IMR-90 (cell line): Measurements from ENCODE around the gene PLOD1. TPM values are rescaled to one million over a fixed set of nuclear protein-coding genes. Genes with fewer than 3 reads are reported as not detected.

Source experiments
- ATAC-seq: fragments of 200-7000 bp; cut with Tn5 transposase; 2 replicates; pipeline ENCODE4 v1.9.1; 2020; ENCODE audit warnings: low read depth, mild to moderate bottlenecking, moderate library complexity
- BruUV-seq: library from RNA; stranded (reverse); fragments of 400-500 nt; replicated peaks from 2 replicates; lab custom pipeline; 2021; lab: Mats Ljungman, UMichigan
- CTCF ChIA-PET: fragments of 300-600 bp; formaldehyde crosslinking; extraction: SDS; loops from one replicate; lab custom pipeline; 2021; ENCODE audit warnings: antibody characterized with exemption; lab: Yijun Ruan, JAX
- POLR2A ChIA-PET: fragments of 300-600 bp; sonication (Branson Sonifier 250); formaldehyde crosslinking; loops from one replicate; lab custom pipeline; 2022; ENCODE audit warnings: antibody characterized with exemption; ENCODE audit not compliant: unreplicated experiment; lab: Charles Lee
- DNase-seq: peaks from one replicate; pipeline ENCODE4 v3.0.0; 2013
- H2AFZ ChIP-seq: replicated peaks from 2 replicates; pipeline ENCODE3; 2013; ENCODE audit warnings: low read length, mild to moderate bottlenecking; ENCODE audit not compliant: poor library complexity
- H2AK5ac ChIP-seq: 2 replicates; pipeline ENCODE4 v1.6.1; 2013; ENCODE audit warnings: low read depth, low read length, inconsistent platforms
- H2AK9ac ChIP-seq: replicated peaks from 2 replicates; pipeline ENCODE3; 2013; ENCODE audit warnings: mild to moderate bottlenecking, low read depth, low read length, moderate library complexity; ENCODE audit not compliant: poor library complexity
- H2BK120ac ChIP-seq: 2 replicates; pipeline ENCODE4 v1.6.1; 2013; ENCODE audit warnings: low read depth, low read length, inconsistent platforms
- H2BK15ac ChIP-seq: 3 replicates; pipeline ENCODE4 v1.6.1; 2013; ENCODE audit warnings: low read depth, low read length, inconsistent platforms
- H2BK20ac ChIP-seq: 2 replicates; pipeline ENCODE4 v1.6.1; 2013; ENCODE audit warnings: low read depth, mild to moderate bottlenecking, inconsistent platforms, low read length, moderate library complexity
- H2BK5ac ChIP-seq: 2 replicates; pipeline ENCODE4 v1.6.1; 2013; ENCODE audit warnings: mild to moderate bottlenecking, low read depth, low read length, inconsistent platforms; ENCODE audit not compliant: poor library complexity, severe bottlenecking
- H3K14ac ChIP-seq: replicated peaks from 2 replicates; pipeline ENCODE4 v1.6.1; 2013; ENCODE audit warnings: low read depth, low read length, inconsistent platforms
- H3K18ac ChIP-seq: 2 replicates; pipeline ENCODE4 v1.6.1; 2013; ENCODE audit warnings: low read depth, low read length, control low read depth
- H3K23ac ChIP-seq: 2 replicates; pipeline ENCODE4 v1.6.1; 2013; ENCODE audit warnings: low read depth, low read length, inconsistent platforms
- H3K27ac ChIP-seq: 2 replicates; pipeline ENCODE4 v1.5.1; 2013; ENCODE audit warnings: mild to moderate bottlenecking, control low read depth, low read length; ENCODE audit not compliant: insufficient read depth
- H3K27me3 ChIP-seq: 2 replicates; pipeline ENCODE4 v1.6.1; 2013; ENCODE audit warnings: low read length; ENCODE audit not compliant: control insufficient read depth, insufficient read depth
- H3K36me3 ChIP-seq: 2 replicates; pipeline ENCODE4 v1.6.1; 2013; ENCODE audit warnings: low read length, mixed read lengths; ENCODE audit not compliant: control insufficient read depth, insufficient read depth
- H3K4ac ChIP-seq: 2 replicates; pipeline ENCODE4 v1.6.1; 2013; ENCODE audit warnings: low read depth, low read length, inconsistent platforms
- H3K4me1 ChIP-seq: 2 replicates; pipeline ENCODE4 v1.6.1; 2013; ENCODE audit warnings: low read length, mixed read lengths; ENCODE audit not compliant: control insufficient read depth, insufficient read depth
- H3K4me2 ChIP-seq: 2 replicates; pipeline ENCODE4 v1.6.1; 2013; ENCODE audit warnings: low read depth, mild to moderate bottlenecking, control low read depth, low read length, moderate library complexity
- H3K4me3 ChIP-seq: 2 replicates; pipeline ENCODE4 v1.5.1; 2013; ENCODE audit warnings: low read depth, mild to moderate bottlenecking, control low read depth, low read length, moderate library complexity; ENCODE audit not compliant: insufficient read depth
- H3K56ac ChIP-seq: 2 replicates; pipeline ENCODE4 v1.6.1; 2013; ENCODE audit warnings: low read length, inconsistent platforms; ENCODE audit not compliant: insufficient read depth; ENCODE audit errors: extremely low read depth
- H3K79me1 ChIP-seq, 2 experiments: 2 replicates each; pipeline ENCODE4 v1.6.1; 2013; ENCODE audit warnings: low read length in 2 of 2, inconsistent platforms in 1 of 2, low read depth in 1 of 2
- H3K9ac ChIP-seq: 2 replicates; pipeline ENCODE4 v1.6.1; 2013; ENCODE audit warnings: low read depth, low read length, control low read depth
- H3K9me1 ChIP-seq: 2 replicates; pipeline ENCODE4 v1.6.1; 2013; ENCODE audit warnings: low read length, inconsistent platforms; ENCODE audit not compliant: insufficient read depth
- H3K9me3 ChIP-seq: 2 replicates; pipeline ENCODE4 v1.6.1; 2013; ENCODE audit warnings: low read length; ENCODE audit not compliant: control insufficient read depth, insufficient read depth
- H4K20me1 ChIP-seq: 2 replicates; pipeline ENCODE4 v1.6.1; 2013; ENCODE audit warnings: low read length, inconsistent platforms; ENCODE audit not compliant: insufficient read depth
- H4K5ac ChIP-seq: 2 replicates; pipeline ENCODE4 v1.6.1; 2013; ENCODE audit warnings: mild to moderate bottlenecking, low read depth, low read length, control low read depth
- H4K8ac ChIP-seq, 2 experiments: 2 replicates each; pipeline ENCODE4 v1.6.1; 2013; ENCODE audit warnings: low read depth in 2 of 2, low read length in 2 of 2, control low read depth in 1 of 2, inconsistent platforms in 1 of 2
- H4K91ac ChIP-seq: 2 replicates; pipeline ENCODE4 v1.6.1; 2013; ENCODE audit warnings: low read depth, low read length, inconsistent platforms; ENCODE audit not compliant: insufficient read depth
- BHLHE40 ChIP-seq: fragments of 150-350 bp; IDR thresholded peaks from 2 replicates; pipeline ENCODE4 v1.6.1; 2016; ENCODE audit warnings: mild to moderate bottlenecking, low read depth, low read length
- CEBPB ChIP-seq: IDR thresholded peaks from 2 replicates; pipeline ENCODE4 v1.6.1; 2012; ENCODE audit warnings: low read depth, low read length, improper control_type of control experiment
- CHD1 ChIP-seq: IDR thresholded peaks from 2 replicates; pipeline ENCODE4 v1.6.1; 2012; ENCODE audit warnings: low read depth, low read length, improper control_type of control experiment
- FOS ChIP-seq: fragments of 150-350 bp; IDR thresholded peaks from 2 replicates; pipeline ENCODE4 v1.6.1; 2016; ENCODE audit warnings: low read depth, low read length
- MAZ ChIP-seq: IDR thresholded peaks from 2 replicates; pipeline ENCODE4 v1.6.1; 2012; ENCODE audit warnings: low read depth, mild to moderate bottlenecking, low read length, improper control_type of control experiment, moderate library complexity, borderline replicate concordance
- MXI1 ChIP-seq: IDR thresholded peaks from 2 replicates; pipeline ENCODE4 v1.6.1; 2012; ENCODE audit warnings: low read depth, mild to moderate bottlenecking, low read length, moderate library complexity, borderline replicate concordance
- NFE2L2 ChIP-seq: fragments of 150-350 bp; IDR thresholded peaks from 2 replicates; pipeline ENCODE4 v1.6.1; 2016; ENCODE audit warnings: low read depth, mild to moderate bottlenecking, low read length
- RAD21 ChIP-seq: IDR thresholded peaks from 2 replicates; pipeline ENCODE4 v1.6.1; 2012; ENCODE audit warnings: low read length, improper control_type of control experiment
- RFX5 ChIP-seq: IDR thresholded peaks from 2 replicates; pipeline ENCODE4 v1.8.0; 2012; ENCODE audit warnings: low read depth, mild to moderate bottlenecking, low read length, moderate library complexity
- WGBS, 2 experiments: methylation state at CpG; one replicate each; pipeline versions ENCODE4 v1.1.5 to v1.1.7; 2013; ENCODE audit warnings: missing lambda C conversion rate in 2 of 2; ENCODE audit not compliant: insufficient read length in 1 of 2; ENCODE audit errors: extremely low coverage in 2 of 2; 5-methylcytosine and 5-hydroxymethylcytosine counted together
- dilution Hi-C: fragments of 300-500 bp; cut with HindIII; formaldehyde crosslinking; loops from one replicate; pipeline ENCODE4 v1.14.3; 2018; ENCODE audit warnings: low sequenced_read_pairs; ENCODE audit not compliant: unreplicated experiment
- in situ Hi-C: fragments of 300-500 bp; cut with MboI; formaldehyde crosslinking; loops from 3 replicates; pipeline ENCODE4 v1.14.3; 2019; ENCODE audit warnings: low sequenced_read_pairs, inconsistent platforms, mixed read lengths
- intact Hi-C: fragments of 100-400 bp; cut with micrococcal nuclease; formaldehyde crosslinking; loops from 2 replicates; pipeline ENCODE4 v1.10.0; 2022
- polyA plus RNA-seq, 3 experiments: library from polyadenylated mRNA; depleted of rRNA; stranded (reverse); fragments of >200 nt; gene quantifications; 2 replicates each; pipeline ENCODE4 v1.2.3, GENCODE V29; 2012; ENCODE audit warnings: low replicate concordance in 1 of 3
- total RNA-seq: library from RNA; depleted of rRNA; stranded (reverse); fragments of >200 nt; gene quantifications from 2 replicates; pipeline ENCODE4 v1.2.3, GENCODE V29; 2012
- TF ChIP-seq, protein P1 (sequence below): fragments of 150-350 bp; IDR thresholded peaks from 2 replicates; pipeline ENCODE4 v1.6.1; 2016; ENCODE audit warnings: low read depth, mild to moderate bottlenecking, low read length, moderate library complexity, borderline replicate concordance
- TF ChIP-seq, protein P2 (sequence below): fragments of 150-350 bp; IDR thresholded peaks from 2 replicates; pipeline ENCODE4 v1.6.1; 2017; ENCODE audit warnings: mild to moderate bottlenecking, antibody characterized with exemption, low read length, low read depth
- TF ChIP-seq, protein P3 (sequence below): conservative IDR thresholded peaks from 2 replicates; pipeline ENCODE4 v1.5.1; 2012; ENCODE audit warnings: mild to moderate bottlenecking, low read depth, low read length, improper control_type of control experiment

Gene PLOD1
- total and polyA plus RNA-seq, 2 of the 4 experiments (the other 2 are of a cell fraction): 283 to 609 TPM

DNA sequence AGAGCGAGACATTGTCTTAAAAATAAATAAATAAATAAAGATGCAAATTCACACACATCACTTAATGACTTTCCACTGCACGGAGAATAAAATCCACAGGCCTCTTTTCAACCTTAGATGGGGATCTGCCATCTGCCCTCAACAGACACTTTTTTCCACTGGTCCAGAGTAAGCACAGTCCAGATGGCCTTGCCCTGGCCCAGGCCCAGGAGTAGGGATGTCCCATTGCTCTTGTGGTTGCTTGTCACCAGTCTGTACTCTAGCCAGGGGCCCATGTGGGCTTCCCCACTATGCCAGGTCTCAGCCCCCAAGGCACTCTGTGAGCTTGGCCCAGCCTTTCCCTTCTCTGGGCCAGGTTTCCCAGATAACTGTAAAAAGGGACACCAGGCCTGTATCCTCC, 17.4 kb downstream of the PLOD1 start:
- Histone ChIP-seq H3K4ac (no peak overlapping the region), H3K4me2 (no peak overlapping the region), H3K9me1 (no peaks in the 10 kb centered on the region; the same call in 1 of the 2 replicates), H2AK9ac (no peak overlapping the region), H3K23ac (no peak overlapping the region), H2BK5ac (no peak overlapping the region), H3K27me3 (no peaks in the 10 kb centered on the region), H3K18ac (no peak overlapping the region), H4K5ac (no peak overlapping the region), H2BK15ac (no peak overlapping the region), H3K27ac (no peak overlapping the region), H3K79me1 (peaks cover 7 to 14% of the 10 kb centered on the region in 2 experiments), H4K8ac (no peak overlapping the region), H3K56ac (no peak overlapping the region), H2BK120ac (no peak overlapping the region), H3K36me3 (peaks cover 70% of the 10 kb centered on the region), H3K4me3 (no peak overlapping the region), H4K20me1 (peaks cover 5% of the 10 kb centered on the region; the same call in 1 of the 2 replicates), H2AFZ (no peak overlapping the region), H3K9me3 (no peaks in the 10 kb centered on the region), H3K14ac (no peak overlapping the region), H2AK5ac (no peak overlapping the region), H3K4me1 (no peaks in the 10 kb centered on the region), H4K91ac (no peak overlapping the region), H2BK20ac (no peak overlapping the region), H3K9ac (no peak overlapping the region)
- intact Hi-C loops (no loop called here), in situ Hi-C loops (no loop called here), dilution Hi-C loops (no loop called here)
- no CpG with 5 or more reads among the region's 2 CpGs for WGBS, 2 experiments
- ChIA-PET POLR2A (no interaction called here), CTCF (no interaction called here)
- TF ChIP-seq, protein P1, sequence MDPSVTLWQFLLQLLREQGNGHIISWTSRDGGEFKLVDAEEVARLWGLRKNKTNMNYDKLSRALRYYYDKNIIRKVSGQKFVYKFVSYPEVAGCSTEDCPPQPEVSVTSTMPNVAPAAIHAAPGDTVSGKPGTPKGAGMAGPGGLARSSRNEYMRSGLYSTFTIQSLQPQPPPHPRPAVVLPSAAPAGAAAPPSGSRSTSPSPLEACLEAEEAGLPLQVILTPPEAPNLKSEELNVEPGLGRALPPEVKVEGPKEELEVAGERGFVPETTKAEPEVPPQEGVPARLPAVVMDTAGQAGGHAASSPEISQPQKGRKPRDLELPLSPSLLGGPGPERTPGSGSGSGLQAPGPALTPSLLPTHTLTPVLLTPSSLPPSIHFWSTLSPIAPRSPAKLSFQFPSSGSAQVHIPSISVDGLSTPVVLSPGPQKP: no peak
- TF ChIP-seq MXI1 (no peak), RAD21 (no peak), FOS (no peak), NFE2L2 (no peak), CHD1 (no peak), BHLHE40 (no peak), MAZ (no peak), RFX5 (no peak), CEBPB (no peak)
- TF ChIP-seq, protein P2, sequence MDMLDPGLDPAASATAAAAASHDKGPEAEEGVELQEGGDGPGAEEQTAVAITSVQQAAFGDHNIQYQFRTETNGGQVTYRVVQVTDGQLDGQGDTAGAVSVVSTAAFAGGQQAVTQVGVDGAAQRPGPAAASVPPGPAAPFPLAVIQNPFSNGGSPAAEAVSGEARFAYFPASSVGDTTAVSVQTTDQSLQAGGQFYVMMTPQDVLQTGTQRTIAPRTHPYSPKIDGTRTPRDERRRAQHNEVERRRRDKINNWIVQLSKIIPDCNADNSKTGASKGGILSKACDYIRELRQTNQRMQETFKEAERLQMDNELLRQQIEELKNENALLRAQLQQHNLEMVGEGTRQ: no peak
- TF ChIP-seq, protein P3, sequence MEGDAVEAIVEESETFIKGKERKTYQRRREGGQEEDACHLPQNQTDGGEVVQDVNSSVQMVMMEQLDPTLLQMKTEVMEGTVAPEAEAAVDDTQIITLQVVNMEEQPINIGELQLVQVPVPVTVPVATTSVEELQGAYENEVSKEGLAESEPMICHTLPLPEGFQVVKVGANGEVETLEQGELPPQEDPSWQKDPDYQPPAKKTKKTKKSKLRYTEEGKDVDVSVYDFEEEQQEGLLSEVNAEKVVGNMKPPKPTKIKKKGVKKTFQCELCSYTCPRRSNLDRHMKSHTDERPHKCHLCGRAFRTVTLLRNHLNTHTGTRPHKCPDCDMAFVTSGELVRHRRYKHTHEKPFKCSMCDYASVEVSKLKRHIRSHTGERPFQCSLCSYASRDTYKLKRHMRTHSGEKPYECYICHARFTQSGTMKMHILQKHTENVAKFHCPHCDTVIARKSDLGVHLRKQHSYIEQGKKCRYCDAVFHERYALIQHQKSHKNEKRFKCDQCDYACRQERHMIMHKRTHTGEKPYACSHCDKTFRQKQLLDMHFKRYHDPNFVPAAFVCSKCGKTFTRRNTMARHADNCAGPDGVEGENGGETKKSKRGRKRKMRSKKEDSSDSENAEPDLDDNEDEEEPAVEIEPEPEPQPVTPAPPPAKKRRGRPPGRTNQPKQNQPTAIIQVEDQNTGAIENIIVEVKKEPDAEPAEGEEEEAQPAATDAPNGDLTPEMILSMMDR: no peak
- no peak for DNase-seq
- no TSS peak for BruUV-seq
- no peak for ATAC-seq
